SH-SY5Y (cell line): ENCODE results near the gene SPTLC1.

ENCODE experiments used
- GATA2 ChIP-seq: IDR thresholded peaks from 2 replicates; pipeline ENCODE4 v1.6.1; 2011; ENCODE audit warnings: mild to moderate bottlenecking, low read depth, low read length
- GATA3 ChIP-seq: IDR thresholded peaks from 2 replicates; pipeline ENCODE4 v1.6.1; 2011; ENCODE audit warnings: low read depth, mild to moderate bottlenecking, low read length, moderate library complexity

SPTLC1 gene

DNA sequence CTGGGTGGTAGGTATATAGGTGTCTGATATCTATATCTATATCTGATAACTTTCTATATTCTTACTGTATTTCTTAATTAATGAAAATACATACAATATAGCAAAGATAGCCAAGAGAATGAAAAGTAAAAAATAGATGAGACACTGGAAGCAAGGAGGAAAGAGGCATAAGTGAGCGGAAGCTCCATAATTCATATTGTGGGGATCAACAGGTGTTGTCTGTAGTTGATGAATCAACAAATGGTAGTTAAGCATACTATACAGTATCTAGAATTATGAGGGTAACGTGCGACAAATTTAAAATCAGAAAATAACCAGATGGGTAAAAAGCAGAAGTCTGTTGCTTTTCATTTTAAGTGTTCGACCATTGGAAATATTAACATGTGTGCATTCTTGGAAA lies 7.1 kb downstream of the SPTLC1 start:
- TF ChIP-seq GATA3 (no peak), GATA2 (no peak)

GRCh38 chr9:92100237-92100911 lies 14.8 kb downstream of the SPTLC1 start:
- TF ChIP-seq GATA3 = no peak
- TF ChIP-seq GATA2 = no peak

DNA sequence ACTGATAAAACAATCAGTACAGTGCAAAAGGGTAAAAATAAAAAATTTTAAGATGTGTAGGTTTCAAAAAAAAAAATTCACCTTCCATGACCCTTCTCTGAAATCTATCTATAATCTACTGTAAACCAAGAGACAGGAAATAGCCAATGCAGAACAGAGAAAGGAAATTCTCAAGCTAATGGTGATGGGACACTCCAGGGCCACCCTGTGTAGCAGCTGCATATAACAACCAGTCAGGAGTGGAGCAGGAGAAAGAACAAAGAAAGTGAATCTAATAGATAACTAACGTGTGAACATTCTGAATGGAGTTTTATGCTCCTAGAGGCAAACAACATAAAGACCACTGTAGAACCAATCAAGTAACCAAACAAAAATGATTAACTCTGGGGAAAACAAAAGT lies 16.6 kb downstream of the SPTLC1 start:
- TF ChIP-seq GATA2 = no peak
- no peak for TF ChIP-seq GATA3

DNA sequence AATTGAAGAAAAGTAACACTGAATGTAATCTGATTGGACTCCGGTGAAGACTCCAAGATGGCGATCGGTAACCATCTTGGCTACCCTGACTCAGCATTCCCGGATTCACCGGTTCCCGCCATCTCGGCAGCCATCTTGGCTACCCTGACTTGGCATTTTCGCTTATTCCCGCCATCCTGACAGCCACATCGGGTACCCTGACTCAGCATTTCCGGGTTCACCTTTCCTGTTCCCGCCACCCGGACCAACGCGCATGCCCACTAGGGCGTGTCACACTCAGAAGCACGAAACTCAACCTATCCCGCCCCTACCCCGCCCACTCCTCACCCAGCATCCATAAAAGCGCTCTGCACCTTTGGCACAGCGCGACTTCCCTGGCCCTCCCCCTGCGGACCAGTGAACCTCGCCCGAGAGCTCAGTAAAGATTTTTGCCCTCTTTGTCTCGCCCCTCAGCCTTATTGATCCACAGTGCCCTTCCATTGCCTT lies 17.2 kb downstream of the SPTLC1 start:
- TF ChIP-seq GATA3 (no peak), GATA2 (no peak)

GRCh38 chr9:92095236-92095635 lies 20.0 kb downstream of the SPTLC1 start:
- TF ChIP-seq GATA3 (no peak), GATA2 (no peak)

DNA sequence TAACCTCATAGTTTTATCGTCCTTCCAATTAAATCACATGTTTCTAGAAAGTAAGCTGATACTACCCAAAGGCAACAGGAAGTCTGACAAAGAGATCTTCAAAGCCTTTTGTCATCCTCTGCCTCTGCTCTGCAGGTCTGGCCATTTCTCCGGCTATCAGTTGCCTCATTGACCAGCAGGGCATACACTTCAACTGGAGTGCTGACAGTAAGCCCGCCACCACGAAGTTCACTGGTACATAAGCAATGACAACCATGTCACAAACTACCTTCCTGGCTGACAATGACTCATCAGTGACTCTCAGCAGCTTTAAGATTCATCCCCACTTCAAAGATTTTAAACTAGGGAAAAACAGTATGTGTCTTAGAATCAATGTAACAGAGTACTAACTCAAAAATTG lies 20.6 kb downstream of the SPTLC1 start:
- TF ChIP-seq GATA3 = no peak
- no peak for TF ChIP-seq GATA2

- TF ChIP-seq GATA3 (no peak), GATA2 (no peak)
Measured at GRCh38 chr9:92077888-92078287, 37.3 kb downstream of the SPTLC1 start.

DNA sequence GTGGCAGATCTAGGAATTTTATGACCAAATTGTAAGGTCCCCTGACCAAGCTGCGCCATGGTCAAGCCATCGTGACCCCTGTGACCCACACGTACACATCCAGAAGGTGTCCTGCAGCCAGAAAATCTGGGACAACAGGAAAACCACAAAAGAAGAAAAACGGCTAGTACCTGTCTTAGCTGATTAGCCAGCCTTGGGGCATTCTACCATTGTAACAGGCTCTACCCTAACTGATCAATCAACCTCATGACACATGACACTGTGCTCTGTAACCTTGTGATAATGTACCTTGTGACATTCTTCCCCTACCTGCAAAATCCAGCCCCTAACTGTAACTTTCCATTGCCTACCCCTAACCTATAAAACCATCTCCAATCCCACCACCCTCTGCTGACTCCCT lies 43.6 kb downstream of the SPTLC1 start:
- no peak for TF ChIP-seq GATA3

GRCh38 chr9:92066168-92066567 lies 49.0 kb downstream of the SPTLC1 start:
- no peak for TF ChIP-seq GATA2
- no peak for TF ChIP-seq GATA3

DNA sequence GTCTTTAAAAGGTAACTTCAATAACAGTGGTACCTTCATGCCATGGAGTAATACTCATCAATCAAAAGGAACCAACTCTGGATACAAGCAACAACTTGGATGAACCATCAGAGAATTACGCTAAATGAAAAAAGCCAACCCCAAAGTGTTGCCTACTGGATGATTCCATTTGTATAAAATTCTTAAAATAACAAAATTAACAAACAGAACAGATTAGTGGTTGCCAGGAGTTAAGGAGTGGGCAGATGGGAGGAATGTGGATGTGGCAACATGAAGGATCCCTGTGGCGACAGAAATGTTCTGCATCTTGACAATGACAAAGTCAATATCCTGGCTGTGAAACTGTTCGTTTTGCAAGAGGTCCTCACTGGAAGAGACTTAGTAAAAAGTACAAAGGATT lies 50.5 kb downstream of the SPTLC1 start:
- no peak for TF ChIP-seq GATA2
- no peak for TF ChIP-seq GATA3

- TF ChIP-seq GATA3 (no peak), GATA2 (no peak)
Measured at GRCh38 chr9:92061184-92061583, 54.0 kb downstream of the SPTLC1 start.

DNA sequence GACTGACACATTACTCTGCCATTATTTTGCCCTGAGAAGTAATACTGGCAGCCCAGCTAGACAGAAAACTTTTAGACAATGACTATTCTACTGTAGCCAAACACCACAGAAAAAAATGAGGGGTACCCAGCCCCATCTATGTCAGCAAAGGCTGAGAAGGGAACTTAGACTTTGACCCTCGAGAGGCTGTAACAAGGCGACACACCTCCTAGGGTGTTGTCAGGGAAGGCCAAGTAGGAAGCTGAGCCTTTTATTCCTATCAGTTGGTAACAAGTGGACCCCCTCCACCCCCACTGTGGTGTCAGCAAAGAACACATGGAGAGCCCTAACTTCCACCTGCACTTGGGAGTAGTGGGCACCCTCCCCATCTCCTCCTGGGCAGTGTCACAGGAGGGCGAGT lies 55.6 kb downstream of the SPTLC1 start:
- TF ChIP-seq GATA2 = no peak
- no peak for TF ChIP-seq GATA3

- TF ChIP-seq GATA3 (no peak), GATA2 (no peak)
Measured at GRCh38 chr9:92058723-92059444, 56.3 kb downstream of the SPTLC1 start.

DNA sequence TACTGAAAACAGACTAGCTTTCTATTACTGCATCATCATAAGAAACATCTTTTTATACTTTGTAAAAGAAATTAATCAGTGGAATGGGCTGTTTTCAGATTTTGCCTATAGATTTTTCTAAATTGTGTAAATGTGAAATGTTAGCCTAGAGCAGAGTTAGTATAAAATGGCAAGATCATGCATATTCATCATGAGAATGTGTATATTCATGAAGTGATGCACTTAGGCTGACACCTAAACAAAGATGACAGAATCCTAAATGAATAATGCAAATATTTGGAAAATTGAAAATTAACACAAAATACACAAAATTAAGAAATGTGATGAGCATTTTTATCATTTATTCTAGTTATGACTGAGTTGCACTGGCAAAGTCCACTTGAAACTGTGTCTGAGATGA lies 57.2 kb downstream of the SPTLC1 start:
- TF ChIP-seq GATA2 = no peak
- TF ChIP-seq GATA3 = no peak

GRCh38 chr9:92057226-92057625 lies 58.0 kb downstream of the SPTLC1 start:
- TF ChIP-seq GATA2 = no peak
- no peak for TF ChIP-seq GATA3
